Neuronal stem cell (in vitro differentiated cells): ENCODE data around the gene SCN10A.

Source experiments
- DNase-seq: peaks from one replicate; pipeline ENCODE4 v3.0.0-alpha.2; 2013; ENCODE audit warnings: low spot score
- H2AFZ ChIP-seq: one replicate; pipeline ENCODE4 v1.6.1; 2013; ENCODE audit warnings: mild to moderate bottlenecking, low read length, inconsistent platforms
- H2AK5ac ChIP-seq: 2 replicates; pipeline ENCODE4 v1.6.1; 2013; ENCODE audit warnings: low read depth, mild to moderate bottlenecking, inconsistent platforms, low read length, moderate library complexity, mixed read lengths
- H2BK120ac ChIP-seq: 2 replicates; pipeline ENCODE4 v1.6.1; 2013; ENCODE audit warnings: low read depth, mild to moderate bottlenecking, inconsistent platforms, low read length, moderate library complexity, mixed read lengths
- H2BK12ac ChIP-seq: one replicate; pipeline ENCODE4 v1.6.1; 2013; ENCODE audit warnings: low read length, inconsistent platforms
- H2BK15ac ChIP-seq: 2 replicates; pipeline ENCODE4 v1.6.1; 2013; ENCODE audit warnings: mild to moderate bottlenecking, low read length, inconsistent platforms, mixed read lengths
- H2BK5ac ChIP-seq: one replicate; pipeline ENCODE4 v1.6.1; 2013; ENCODE audit warnings: inconsistent platforms, mild to moderate bottlenecking, low read length, moderate library complexity
- H3K14ac ChIP-seq: one replicate; pipeline ENCODE4 v1.6.1; 2013; ENCODE audit warnings: low read length, inconsistent platforms
- H3K18ac ChIP-seq: 2 replicates; pipeline ENCODE4 v1.6.1; 2013; ENCODE audit warnings: low read length, inconsistent platforms
- H3K23ac ChIP-seq: 2 replicates; pipeline ENCODE4 v1.6.1; 2013; ENCODE audit warnings: low read depth, mild to moderate bottlenecking, mixed read lengths, low read length, inconsistent platforms; ENCODE audit not compliant: poor library complexity
- H3K27ac ChIP-seq: replicated peaks from 3 replicates; pipeline ENCODE4 v1.5.1; 2013; ENCODE audit warnings: low read length, inconsistent platforms
- H3K27me3 ChIP-seq, 3 experiments: 2 replicates each; pipeline ENCODE4 v1.6.1; 2013; ENCODE audit warnings: low read length in 3 of 3, mild to moderate bottlenecking in 2 of 3, inconsistent platforms in 1 of 3, low read depth in 1 of 3, mixed read lengths in 1 of 3, moderate library complexity in 1 of 3; ENCODE audit not compliant: control insufficient read depth in 3 of 3, insufficient read depth in 3 of 3
- H3K36me3 ChIP-seq, 2 donors: replicated peaks in 1 of 2; 2 replicates each; pipeline ENCODE4 v1.6.1; 2013; ENCODE audit warnings: low read length in 2 of 2; ENCODE audit not compliant: control insufficient read depth in 2 of 2, insufficient read depth in 2 of 2
- H3K4ac ChIP-seq: 2 replicates; pipeline ENCODE4 v1.6.1; 2013; ENCODE audit warnings: inconsistent platforms, mild to moderate bottlenecking, low read length, moderate library complexity
- H3K4me1 ChIP-seq, 2 donors: 1 replicate in 1 of 2; 2 replicates in 1 of 2; pipeline ENCODE4 v1.6.1; 2013; ENCODE audit warnings: low read length in 2 of 2, low read depth in 1 of 2; ENCODE audit not compliant: control insufficient read depth in 2 of 2, insufficient read depth in 1 of 2
- H3K4me2 ChIP-seq: one replicate; pipeline ENCODE4 v1.6.1; 2013; ENCODE audit warnings: mild to moderate bottlenecking, low read length, inconsistent platforms; ENCODE audit not compliant: insufficient read depth, poor library complexity, severe bottlenecking
- H3K4me3 ChIP-seq, 2 donors: 2 replicates each; pipeline ENCODE4 v1.5.1; 2013; ENCODE audit warnings: low read length in 2 of 2, mild to moderate bottlenecking in 2 of 2, inconsistent platforms in 1 of 2, moderate library complexity in 1 of 2
- H3K79me1 ChIP-seq: one replicate; pipeline ENCODE4 v1.6.1; 2013; ENCODE audit warnings: low read depth, mild to moderate bottlenecking, inconsistent platforms, low read length, moderate library complexity
- H3K9ac ChIP-seq: one replicate; pipeline ENCODE4 v1.6.1; 2013; ENCODE audit warnings: mild to moderate bottlenecking, low read depth, low read length, inconsistent platforms; ENCODE audit not compliant: poor library complexity
- H3K9me3 ChIP-seq, 2 donors: replicated peaks in 1 of 2; 2 replicates each; pipeline versions ENCODE3 to v1.6.1; 2013; ENCODE audit warnings: low read length in 2 of 2, mild to moderate bottlenecking in 2 of 2, inconsistent platforms in 1 of 2, low read depth in 1 of 2, mixed read lengths in 1 of 2, moderate library complexity in 1 of 2; ENCODE audit not compliant: control insufficient read depth in 2 of 2, insufficient read depth in 1 of 2
- H4K8ac ChIP-seq: one replicate; pipeline ENCODE4 v1.6.1; 2013; ENCODE audit warnings: low read depth, mild to moderate bottlenecking, inconsistent platforms, low read length, moderate library complexity
- H4K91ac ChIP-seq: one replicate; pipeline ENCODE4 v1.6.1; 2013; ENCODE audit warnings: low read length, low read depth, mild to moderate bottlenecking, inconsistent platforms; ENCODE audit not compliant: poor library complexity
- WGBS, 2 donors: extraction: QIAGEN DNeasy Blood & Tissue Kit; methylation state at CpG; one replicate each; pipeline ENCODE4 v1.1.7; 2013; ENCODE audit warnings: missing lambda C conversion rate in 2 of 2, mixed read lengths in 1 of 2; ENCODE audit not compliant: insufficient read length in 2 of 2, insufficient replicate concordance in 1 of 2; ENCODE audit errors: extremely low coverage in 2 of 2; 5-methylcytosine and 5-hydroxymethylcytosine counted together

The SCN10A gene

GRCh38 chr3:38726751-38727150, 89.3 kb downstream of the SCN10A start:
- no peak for DNase-seq
- Histone ChIP-seq H2BK15ac (no peak overlapping the region), H2AK5ac (no peak overlapping the region), H3K36me3 (no peaks in the 10 kb centered on the region), H3K9ac (no peak overlapping the region), H3K18ac (no peak overlapping the region), H3K27me3 (peaks cover 0 to 3% (median 0%) of the 10 kb centered on the region in 3 experiments), H3K9me3 (no peaks in the 10 kb centered on the region), H2BK120ac (no peak overlapping the region), H2AFZ (no peak overlapping the region), H2BK5ac (no peak overlapping the region), H3K23ac (no peak overlapping the region), H4K8ac (no peak overlapping the region), H4K91ac (no peak overlapping the region), H3K4me3 (no peak overlapping the region), H3K4me1 (no peaks in the 10 kb centered on the region), H3K4me2 (no peak overlapping the region), H3K14ac (no peak overlapping the region), H2BK12ac (no peak overlapping the region), H3K79me1 (no peaks in the 10 kb centered on the region), H3K4ac (no peak overlapping the region), H3K27ac (no peak overlapping the region)
- WGBS, 2 donors: no CpG with 5 or more reads among the region's 7 CpGs

- Histone ChIP-seq H3K36me3 (no peaks in the 10 kb centered on the region), H2BK15ac (no peak overlapping the region), H3K27me3 (peaks cover 0 to 3% (median 1%) of the 10 kb centered on the region in 3 experiments), H3K4ac (no peak overlapping the region), H3K9me3 (no peaks in the 10 kb centered on the region), H3K23ac (no peak overlapping the region), H2BK120ac (no peak overlapping the region), H4K8ac (no peak overlapping the region), H3K4me1 (no peaks in the 10 kb centered on the region), H3K4me3 (no peak overlapping the region), H3K9ac (no peak overlapping the region), H2AFZ (no peak overlapping the region), H2AK5ac (no peak overlapping the region), H3K18ac (no peak overlapping the region), H3K27ac (no peak overlapping the region), H3K4me2 (no peak overlapping the region), H3K14ac (no peak overlapping the region), H4K91ac (no peak overlapping the region), H2BK12ac (no peak overlapping the region), H3K79me1 (no peaks in the 10 kb centered on the region), H2BK5ac (no peak overlapping the region)
- no peak for DNase-seq
- WGBS, 2 donors: no CpG with 5 or more reads among the region's 5 CpGs
Measured at GRCh38 chr3:38725726-38726419, 90.1 kb downstream of the SCN10A start.

- WGBS, 2 donors: no CpG with 5 or more reads among the region's 2 CpGs
- no peak overlapping the region for H3K4me3 ChIP-seq
Measured at GRCh38 chr3:38724392-38724736, 91.7 kb downstream of the SCN10A start.

GRCh38 chr3:38723569-38724391, 92.2 kb downstream of the SCN10A start:
- no peak for DNase-seq
- peaks cover 0 to 1% of the 10 kb centered on the region in 2 donors for H3K4me1 ChIP-seq
- no peak overlapping the region for H3K27ac ChIP-seq
- no peak overlapping the region for H2BK15ac ChIP-seq
- no peaks in the 10 kb centered on the region for H3K36me3 ChIP-seq
- H3K9me3 ChIP-seq: no peaks in the 10 kb centered on the region
- no peak overlapping the region for H3K4me2 ChIP-seq
- H3K4ac ChIP-seq: no peak overlapping the region
- H3K14ac ChIP-seq: no peak overlapping the region
- no peak overlapping the region for H2AFZ ChIP-seq
- no peaks in the 10 kb centered on the region for H3K79me1 ChIP-seq
- no peak overlapping the region for H2BK120ac ChIP-seq
- no peak overlapping the region for H3K9ac ChIP-seq
- WGBS, 2 donors: no CpG with 5 or more reads among the region's 16 CpGs
- no peak overlapping the region for H2AK5ac ChIP-seq
- no peak overlapping the region for H2BK12ac ChIP-seq
- no peak overlapping the region for H2BK5ac ChIP-seq
- no peak overlapping the region for H3K18ac ChIP-seq
- no peak overlapping the region for H4K91ac ChIP-seq
- peaks cover 0 to 3% (median 2%) of the 10 kb centered on the region in 3 experiments for H3K27me3 ChIP-seq
- H3K4me3 ChIP-seq: no peak overlapping the region
- H4K8ac ChIP-seq: no peak overlapping the region
- no peak overlapping the region for H3K23ac ChIP-seq

More at GRCh38 chr3:38724392-38724736, 91.7 kb downstream of the SCN10A start:
- H3K9ac ChIP-seq: no peak overlapping the region
- H4K91ac ChIP-seq: no peak overlapping the region
- H3K27ac ChIP-seq: no peak overlapping the region
- no peaks in the 10 kb centered on the region for H3K9me3 ChIP-seq
- H4K8ac ChIP-seq: no peak overlapping the region
- peaks cover 0 to 3% (median 2%) of the 10 kb centered on the region in 3 experiments for H3K27me3 ChIP-seq
- H3K4me1 ChIP-seq: peaks cover 0 to 1% of the 10 kb centered on the region in 2 donors
- H3K14ac ChIP-seq: no peak overlapping the region
- no peak overlapping the region for H2AK5ac ChIP-seq
- no peak for DNase-seq
- no peak overlapping the region for H3K18ac ChIP-seq
- no peak overlapping the region for H2BK5ac ChIP-seq
- no peak overlapping the region for H2BK12ac ChIP-seq
- H2BK120ac ChIP-seq: no peak overlapping the region
- no peaks in the 10 kb centered on the region for H3K36me3 ChIP-seq
- no peak overlapping the region for H3K4me2 ChIP-seq
- no peaks in the 10 kb centered on the region for H3K79me1 ChIP-seq
- H2BK15ac ChIP-seq: no peak overlapping the region
- no peak overlapping the region for H3K4ac ChIP-seq
- no peak overlapping the region for H3K23ac ChIP-seq
- H2AFZ ChIP-seq: no peak overlapping the region
